HL-60 (cell line): Measurements from ENCODE around the gene LRP8.

Source experiments
- POLR2AphosphoS5 ChIP-seq: IDR thresholded peaks from 2 replicates; pipeline ENCODE4 v1.6.1; 2012; ENCODE audit warnings: low read depth
- TF ChIP-seq, protein P1 (sequence below): IDR thresholded peaks from one replicate; pipeline ENCODE4 v1.5.1; 2011; ENCODE audit warnings: low read length, control low read depth, inconsistent platforms; ENCODE audit not compliant: insufficient read depth
- TF ChIP-seq, protein P2 (sequence below): IDR thresholded peaks from 2 replicates; pipeline ENCODE4 v1.6.1; 2012; ENCODE audit warnings: low read depth; ENCODE audit not compliant: insufficient replicate concordance

DNA sequence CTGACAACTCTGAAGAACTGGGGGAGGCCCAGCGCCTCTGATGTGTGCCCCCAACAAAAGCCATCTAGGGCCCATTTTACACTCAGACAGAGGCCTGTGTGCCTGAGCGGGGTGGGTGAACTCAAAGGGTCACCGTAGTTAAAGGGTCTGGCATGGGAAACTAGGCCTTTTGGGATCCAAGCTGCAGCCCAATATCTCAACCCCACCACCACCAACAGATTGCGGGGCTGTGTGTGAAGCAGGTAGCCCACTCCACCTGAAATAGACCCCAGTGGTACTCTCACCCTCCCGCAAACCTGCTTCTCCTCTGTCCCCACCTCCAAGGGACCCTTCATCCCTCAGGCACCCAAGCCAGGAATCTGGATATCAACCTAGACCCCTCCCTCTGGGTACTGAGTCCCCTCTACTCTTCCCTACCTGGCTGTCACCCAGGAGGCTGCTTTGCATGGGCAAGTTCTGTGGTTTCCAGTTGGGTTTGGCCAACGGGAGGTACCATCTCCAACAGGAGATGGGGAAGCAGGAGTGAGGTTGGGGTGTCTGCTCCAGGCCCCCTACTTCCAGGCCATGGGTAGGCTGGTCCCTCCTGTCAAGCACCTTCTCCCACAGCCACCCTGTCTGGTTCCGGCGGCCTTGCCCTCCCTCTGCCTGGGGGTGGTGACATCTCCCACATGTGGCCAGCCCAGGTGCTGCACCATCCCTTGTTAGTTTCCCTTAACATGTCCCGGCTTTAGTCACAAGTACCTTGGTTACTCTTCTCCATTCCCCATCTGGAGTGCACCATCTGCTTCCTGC lies 35.2 kb upstream of the LRP8 start:
- TF ChIP-seq, protein P1, sequence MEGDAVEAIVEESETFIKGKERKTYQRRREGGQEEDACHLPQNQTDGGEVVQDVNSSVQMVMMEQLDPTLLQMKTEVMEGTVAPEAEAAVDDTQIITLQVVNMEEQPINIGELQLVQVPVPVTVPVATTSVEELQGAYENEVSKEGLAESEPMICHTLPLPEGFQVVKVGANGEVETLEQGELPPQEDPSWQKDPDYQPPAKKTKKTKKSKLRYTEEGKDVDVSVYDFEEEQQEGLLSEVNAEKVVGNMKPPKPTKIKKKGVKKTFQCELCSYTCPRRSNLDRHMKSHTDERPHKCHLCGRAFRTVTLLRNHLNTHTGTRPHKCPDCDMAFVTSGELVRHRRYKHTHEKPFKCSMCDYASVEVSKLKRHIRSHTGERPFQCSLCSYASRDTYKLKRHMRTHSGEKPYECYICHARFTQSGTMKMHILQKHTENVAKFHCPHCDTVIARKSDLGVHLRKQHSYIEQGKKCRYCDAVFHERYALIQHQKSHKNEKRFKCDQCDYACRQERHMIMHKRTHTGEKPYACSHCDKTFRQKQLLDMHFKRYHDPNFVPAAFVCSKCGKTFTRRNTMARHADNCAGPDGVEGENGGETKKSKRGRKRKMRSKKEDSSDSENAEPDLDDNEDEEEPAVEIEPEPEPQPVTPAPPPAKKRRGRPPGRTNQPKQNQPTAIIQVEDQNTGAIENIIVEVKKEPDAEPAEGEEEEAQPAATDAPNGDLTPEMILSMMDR: no peak
- no peak for TF ChIP-seq POLR2AphosphoS5
- TF ChIP-seq, protein P2, sequence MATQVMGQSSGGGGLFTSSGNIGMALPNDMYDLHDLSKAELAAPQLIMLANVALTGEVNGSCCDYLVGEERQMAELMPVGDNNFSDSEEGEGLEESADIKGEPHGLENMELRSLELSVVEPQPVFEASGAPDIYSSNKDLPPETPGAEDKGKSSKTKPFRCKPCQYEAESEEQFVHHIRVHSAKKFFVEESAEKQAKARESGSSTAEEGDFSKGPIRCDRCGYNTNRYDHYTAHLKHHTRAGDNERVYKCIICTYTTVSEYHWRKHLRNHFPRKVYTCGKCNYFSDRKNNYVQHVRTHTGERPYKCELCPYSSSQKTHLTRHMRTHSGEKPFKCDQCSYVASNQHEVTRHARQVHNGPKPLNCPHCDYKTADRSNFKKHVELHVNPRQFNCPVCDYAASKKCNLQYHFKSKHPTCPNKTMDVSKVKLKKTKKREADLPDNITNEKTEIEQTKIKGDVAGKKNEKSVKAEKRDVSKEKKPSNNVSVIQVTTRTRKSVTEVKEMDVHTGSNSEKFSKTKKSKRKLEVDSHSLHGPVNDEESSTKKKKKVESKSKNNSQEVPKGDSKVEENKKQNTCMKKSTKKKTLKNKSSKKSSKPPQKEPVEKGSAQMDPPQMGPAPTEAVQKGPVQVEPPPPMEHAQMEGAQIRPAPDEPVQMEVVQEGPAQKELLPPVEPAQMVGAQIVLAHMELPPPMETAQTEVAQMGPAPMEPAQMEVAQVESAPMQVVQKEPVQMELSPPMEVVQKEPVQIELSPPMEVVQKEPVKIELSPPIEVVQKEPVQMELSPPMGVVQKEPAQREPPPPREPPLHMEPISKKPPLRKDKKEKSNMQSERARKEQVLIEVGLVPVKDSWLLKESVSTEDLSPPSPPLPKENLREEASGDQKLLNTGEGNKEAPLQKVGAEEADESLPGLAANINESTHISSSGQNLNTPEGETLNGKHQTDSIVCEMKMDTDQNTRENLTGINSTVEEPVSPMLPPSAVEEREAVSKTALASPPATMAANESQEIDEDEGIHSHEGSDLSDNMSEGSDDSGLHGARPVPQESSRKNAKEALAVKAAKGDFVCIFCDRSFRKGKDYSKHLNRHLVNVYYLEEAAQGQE: no peak
